Loucy (cell line): ENCODE measurements around the gene SLC27A4.

Experiments
- H2AFZ ChIP-seq: fragments of 200-600 bp; sonication (generic); 2 replicates; pipeline ENCODE4 v1.6.0; 2016; ENCODE audit warnings: antibody characterized with exemption, mild to moderate bottlenecking, low read length, moderate library complexity
- H3F3A ChIP-seq: fragments of 200-600 bp; 2 replicates; pipeline ENCODE4 v1.6.0; 2016; ENCODE audit warnings: antibody characterized with exemption, low read depth, mild to moderate bottlenecking
- H3K27me3 ChIP-seq: fragments of 200-600 bp; sonication (generic); 2 replicates; pipeline ENCODE4 v1.6.1; 2014; ENCODE audit warnings: low read length, mild to moderate bottlenecking; ENCODE audit not compliant: insufficient read depth, poor library complexity, severe bottlenecking
- H3K36me3 ChIP-seq: fragments of 200-600 bp; sonication (generic); 2 replicates; pipeline ENCODE4 v1.6.1; 2016; ENCODE audit warnings: low read length; ENCODE audit not compliant: insufficient read depth
- H3K4me1 ChIP-seq: fragments of 200-600 bp; sonication (generic); 2 replicates; pipeline ENCODE4 v1.5.1; 2014; ENCODE audit warnings: low read length, mild to moderate bottlenecking; ENCODE audit not compliant: insufficient read depth, poor library complexity, severe bottlenecking
- H3K4me2 ChIP-seq: fragments of 200-600 bp; sonication (generic); 2 replicates; pipeline ENCODE4 v1.6.0; 2014; ENCODE audit warnings: antibody characterized with exemption, low read length, low read depth, mild to moderate bottlenecking; ENCODE audit not compliant: poor library complexity, severe bottlenecking
- H3K4me3 ChIP-seq: fragments of 200-600 bp; sonication (generic); 2 replicates; pipeline ENCODE4 v1.5.1; 2014; ENCODE audit warnings: low read length, mild to moderate bottlenecking, mixed read lengths; ENCODE audit not compliant: poor library complexity, severe bottlenecking
- H3K79me2 ChIP-seq: fragments of 200-600 bp; sonication (generic); 2 replicates; pipeline ENCODE4 v1.6.1; 2014; ENCODE audit warnings: low read length; ENCODE audit not compliant: insufficient read depth
- H3K9ac ChIP-seq: fragments of 200-600 bp; sonication (generic); 2 replicates; pipeline ENCODE4 v1.6.0; 2014; ENCODE audit warnings: mild to moderate bottlenecking, low read depth, low read length, moderate library complexity; ENCODE audit not compliant: poor library complexity, severe bottlenecking
- H3K9me2 ChIP-seq: fragments of 200-600 bp; sonication (generic); replicated peaks from 2 replicates; pipeline ENCODE4 v1.6.1; 2016; ENCODE audit warnings: low read depth, low read length, mixed read lengths
- H3K9me3 ChIP-seq: fragments of 200-600 bp; sonication (generic); 2 replicates; pipeline ENCODE4 v1.6.1; 2014; ENCODE audit warnings: mild to moderate bottlenecking, antibody characterized with exemption, low read length, low read depth; ENCODE audit not compliant: insufficient read depth
- H4K20me1 ChIP-seq: fragments of 200-600 bp; sonication (generic); 2 replicates; pipeline ENCODE4 v1.6.0; 2014; ENCODE audit warnings: antibody characterized with exemption, low read length, mild to moderate bottlenecking; ENCODE audit not compliant: insufficient read depth, poor library complexity, severe bottlenecking
- EZH2phosphoT487 ChIP-seq: fragments of 200-600 bp; IDR thresholded peaks from 2 replicates; pipeline ENCODE4 v1.6.1; 2018; ENCODE audit warnings: antibody characterized with exemption, mild to moderate bottlenecking, moderate library complexity, borderline replicate concordance
- TF ChIP-seq, protein P1 (sequence below): fragments of 200-600 bp; sonication (generic); conservative IDR thresholded peaks from 2 replicates; pipeline ENCODE4 v1.5.1; 2014; ENCODE audit warnings: mild to moderate bottlenecking, antibody characterized with exemption, low read length

The SLC27A4 gene

DNA sequence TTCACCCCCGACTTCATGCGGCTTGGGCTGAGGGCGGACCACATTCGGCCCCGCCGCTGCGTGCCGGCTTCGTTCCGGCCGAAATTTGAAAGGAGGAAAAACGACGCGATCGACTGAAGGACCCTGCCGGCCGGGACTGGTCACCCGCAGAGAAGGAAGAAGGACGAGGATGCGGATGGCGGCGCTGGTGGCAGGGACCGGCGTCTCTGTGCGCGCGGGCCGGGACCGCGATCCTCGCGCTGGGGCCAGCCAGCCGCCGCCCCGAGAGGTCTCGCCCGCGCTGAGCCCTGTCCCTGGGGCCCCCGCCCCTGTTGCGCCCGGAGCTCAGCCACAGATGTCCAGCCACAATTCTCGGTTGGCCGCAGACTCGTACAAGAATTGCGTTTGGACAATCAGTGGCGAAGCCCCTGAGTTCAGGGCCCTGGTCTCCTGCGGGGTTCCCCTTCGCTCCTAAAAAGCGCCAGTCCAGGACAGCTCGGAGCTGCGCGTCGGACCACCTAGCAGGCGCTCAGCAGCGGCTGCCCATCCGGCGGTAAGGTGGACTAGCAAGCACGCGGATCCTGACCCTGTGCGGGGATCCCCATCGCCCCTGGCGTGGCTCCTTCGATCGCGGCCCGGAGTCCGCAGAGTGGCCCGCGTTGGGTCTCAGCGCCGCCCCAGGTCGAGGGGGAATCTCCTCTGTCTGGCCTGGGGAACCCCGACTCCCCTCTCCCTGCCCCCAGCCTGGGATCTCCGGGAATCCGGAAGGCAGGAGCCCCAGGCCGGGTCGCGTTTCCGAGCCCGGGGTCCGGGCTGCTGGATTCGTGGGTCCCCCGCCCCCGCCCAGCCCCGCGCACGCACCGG lies 52.2 kb downstream of the SLC27A4 start:
- TF ChIP-seq, protein P1, sequence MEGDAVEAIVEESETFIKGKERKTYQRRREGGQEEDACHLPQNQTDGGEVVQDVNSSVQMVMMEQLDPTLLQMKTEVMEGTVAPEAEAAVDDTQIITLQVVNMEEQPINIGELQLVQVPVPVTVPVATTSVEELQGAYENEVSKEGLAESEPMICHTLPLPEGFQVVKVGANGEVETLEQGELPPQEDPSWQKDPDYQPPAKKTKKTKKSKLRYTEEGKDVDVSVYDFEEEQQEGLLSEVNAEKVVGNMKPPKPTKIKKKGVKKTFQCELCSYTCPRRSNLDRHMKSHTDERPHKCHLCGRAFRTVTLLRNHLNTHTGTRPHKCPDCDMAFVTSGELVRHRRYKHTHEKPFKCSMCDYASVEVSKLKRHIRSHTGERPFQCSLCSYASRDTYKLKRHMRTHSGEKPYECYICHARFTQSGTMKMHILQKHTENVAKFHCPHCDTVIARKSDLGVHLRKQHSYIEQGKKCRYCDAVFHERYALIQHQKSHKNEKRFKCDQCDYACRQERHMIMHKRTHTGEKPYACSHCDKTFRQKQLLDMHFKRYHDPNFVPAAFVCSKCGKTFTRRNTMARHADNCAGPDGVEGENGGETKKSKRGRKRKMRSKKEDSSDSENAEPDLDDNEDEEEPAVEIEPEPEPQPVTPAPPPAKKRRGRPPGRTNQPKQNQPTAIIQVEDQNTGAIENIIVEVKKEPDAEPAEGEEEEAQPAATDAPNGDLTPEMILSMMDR: no peak
- TF ChIP-seq EZH2phosphoT487: no peak
- no peaks in the 10 kb centered on the region for H3K27me3 ChIP-seq
- H3K9me3 ChIP-seq: no peaks in the 10 kb centered on the region
- no peak overlapping the region for H2AFZ ChIP-seq
- H3K4me3 ChIP-seq: no peak overlapping the region
- no peaks in the 10 kb centered on the region for H3F3A ChIP-seq
- no peak overlapping the region for H3K9ac ChIP-seq
- no peaks in the 10 kb centered on the region for H3K4me1 ChIP-seq
- no peak overlapping the region for H3K4me2 ChIP-seq
- no peaks in the 10 kb centered on the region for H3K9me2 ChIP-seq
- H3K79me2 ChIP-seq: no peaks in the 10 kb centered on the region
- H3K36me3 ChIP-seq: peaks cover 29% of the 10 kb centered on the region; the same call in 1 of the 2 replicates
- no peaks in the 10 kb centered on the region for H4K20me1 ChIP-seq

DNA sequence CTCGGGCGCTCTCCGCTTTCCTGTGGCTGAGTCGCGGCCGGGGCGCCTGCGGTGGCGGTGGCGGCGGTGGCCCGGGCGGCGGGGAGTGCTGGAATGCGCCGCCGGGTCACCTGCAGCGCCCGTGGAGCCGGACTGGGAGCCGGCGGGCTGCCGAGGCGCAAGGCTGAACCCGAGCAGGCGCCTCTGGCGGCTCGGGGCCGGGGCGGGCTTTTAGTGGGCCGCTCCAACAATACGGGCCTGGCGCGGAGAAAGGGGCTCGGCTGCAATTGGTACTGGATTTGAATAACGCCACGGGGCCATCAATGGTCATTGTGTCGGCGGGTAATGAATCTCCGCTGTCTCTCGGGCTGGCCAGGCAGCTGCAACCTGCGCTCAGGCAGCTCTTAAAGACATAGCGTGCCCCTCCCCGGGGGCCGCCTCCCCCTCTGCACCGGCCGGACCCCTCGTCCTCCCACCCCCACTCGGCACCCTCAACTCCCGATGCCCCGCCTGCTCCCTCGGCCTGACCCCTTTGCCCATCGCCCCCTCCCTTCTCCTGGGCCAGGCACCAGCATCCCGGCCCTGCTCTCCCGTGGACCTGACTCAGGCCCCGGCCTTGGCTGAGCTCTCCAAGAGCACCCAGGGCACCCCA lies 52.9 kb downstream of the SLC27A4 start:
- Histone ChIP-seq H3K4me1 (no peaks in the 10 kb centered on the region), H3K36me3 (peaks cover 22% of the 10 kb centered on the region; the same call in 1 of the 2 replicates), H2AFZ (no peak overlapping the region), H3F3A (no peaks in the 10 kb centered on the region), H3K9ac (no peak overlapping the region), H3K9me3 (no peaks in the 10 kb centered on the region), H3K27me3 (no peaks in the 10 kb centered on the region), H4K20me1 (no peaks in the 10 kb centered on the region), H3K4me2 (no peak overlapping the region), H3K79me2 (no peaks in the 10 kb centered on the region), H3K9me2 (no peaks in the 10 kb centered on the region), H3K4me3 (no peak overlapping the region)
- TF ChIP-seq, protein P1: no peak
- no peak for TF ChIP-seq EZH2phosphoT487

DNA sequence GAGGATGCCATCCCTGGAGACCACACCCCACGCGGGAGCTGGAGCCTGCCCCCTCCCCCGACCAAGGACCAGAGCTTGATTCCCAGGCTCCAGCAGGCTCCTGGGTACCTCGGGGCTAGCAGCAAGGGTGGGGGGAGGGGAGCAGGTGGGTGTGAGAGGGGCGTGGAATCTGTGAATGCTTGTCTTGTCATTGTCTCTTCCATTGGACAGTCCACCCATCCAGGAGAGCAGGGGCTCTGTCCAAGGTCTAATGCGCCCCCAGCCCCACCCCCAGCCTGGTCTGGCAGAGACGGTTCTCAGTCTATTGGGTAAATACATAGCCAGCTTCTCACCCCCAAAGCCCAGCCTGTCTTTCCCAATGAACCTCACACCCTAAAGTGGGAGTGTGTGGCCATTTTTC lies 53.6 kb downstream of the SLC27A4 start:
- H3K4me2 ChIP-seq: no peak overlapping the region
- H3K4me1 ChIP-seq: no peaks in the 10 kb centered on the region

More for the DNA sequence above, 53.6 kb downstream of the SLC27A4 start:
- Histone ChIP-seq H2AFZ (no peak overlapping the region), H3K79me2 (no peaks in the 10 kb centered on the region), H3K27me3 (no peaks in the 10 kb centered on the region), H3K9me3 (no peaks in the 10 kb centered on the region), H3K9ac (no peak overlapping the region), H3K4me3 (no peak overlapping the region), H3K9me2 (no peaks in the 10 kb centered on the region), H3F3A (no peaks in the 10 kb centered on the region), H3K36me3 (peaks cover 14% of the 10 kb centered on the region; the same call in 1 of the 2 replicates), H4K20me1 (no peaks in the 10 kb centered on the region)
- TF ChIP-seq EZH2phosphoT487: no peak
- TF ChIP-seq, protein P1: no peak
